ENCODE measurements around the gene LDB2.

- TF ChIP-seq, protein P1, sequence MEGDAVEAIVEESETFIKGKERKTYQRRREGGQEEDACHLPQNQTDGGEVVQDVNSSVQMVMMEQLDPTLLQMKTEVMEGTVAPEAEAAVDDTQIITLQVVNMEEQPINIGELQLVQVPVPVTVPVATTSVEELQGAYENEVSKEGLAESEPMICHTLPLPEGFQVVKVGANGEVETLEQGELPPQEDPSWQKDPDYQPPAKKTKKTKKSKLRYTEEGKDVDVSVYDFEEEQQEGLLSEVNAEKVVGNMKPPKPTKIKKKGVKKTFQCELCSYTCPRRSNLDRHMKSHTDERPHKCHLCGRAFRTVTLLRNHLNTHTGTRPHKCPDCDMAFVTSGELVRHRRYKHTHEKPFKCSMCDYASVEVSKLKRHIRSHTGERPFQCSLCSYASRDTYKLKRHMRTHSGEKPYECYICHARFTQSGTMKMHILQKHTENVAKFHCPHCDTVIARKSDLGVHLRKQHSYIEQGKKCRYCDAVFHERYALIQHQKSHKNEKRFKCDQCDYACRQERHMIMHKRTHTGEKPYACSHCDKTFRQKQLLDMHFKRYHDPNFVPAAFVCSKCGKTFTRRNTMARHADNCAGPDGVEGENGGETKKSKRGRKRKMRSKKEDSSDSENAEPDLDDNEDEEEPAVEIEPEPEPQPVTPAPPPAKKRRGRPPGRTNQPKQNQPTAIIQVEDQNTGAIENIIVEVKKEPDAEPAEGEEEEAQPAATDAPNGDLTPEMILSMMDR (IDR thresholded peaks at IDR 0.05), result no peak
- TF ChIP-seq ZFX (IDR thresholded peaks at IDR 0.05; ENCODE audit: borderline replicate concordance), result no peak
Observed at GRCh38 chr4:16897991-16898827, at the start of gene LDB2.
